HCT116 (cell line): ENCODE data around the gene ABCA6.

Experiments used
- EGR1 ChIP-seq: IDR thresholded peaks from 2 replicates; pipeline ENCODE4 v1.6.1; 2012; ENCODE audit warnings: low read depth
- ELF1 ChIP-seq: IDR thresholded peaks from 2 replicates; pipeline ENCODE4 v1.6.1; 2012; ENCODE audit warnings: low read depth, borderline replicate concordance
- FOSL1 ChIP-seq: IDR thresholded peaks from 2 replicates; pipeline ENCODE4 v1.6.1; 2012; ENCODE audit warnings: low read depth
- POLR2A ChIP-seq: IDR thresholded peaks from 2 replicates; pipeline ENCODE4 v1.7.0; 2011; ENCODE audit warnings: borderline replicate concordance; ENCODE audit not compliant: insufficient read depth, insufficient read length; ENCODE audit errors: extremely low read depth
- POLR2AphosphoS5 ChIP-seq: IDR thresholded peaks from 2 replicates; pipeline ENCODE4 v1.6.1; 2011; ENCODE audit warnings: mild to moderate bottlenecking, low read depth, low read length, moderate library complexity
- ZFX ChIP-seq: fragments of 450-650 bp; IDR thresholded peaks from 2 replicates; pipeline ENCODE4 v1.6.1; 2017
- ZNF274 ChIP-seq: fragments of 200-500 bp; sonication (Bioruptor generic); IDR thresholded peaks from 2 replicates; pipeline ENCODE4 v1.6.1; 2014; ENCODE audit warnings: mild to moderate bottlenecking, low read depth, low read length, inconsistent platforms
- TF ChIP-seq, protein P1 (sequence below), 3 experiments: fragments of 200-600 bp in 1 of 3; sonication (generic) in 1 of 3; IDR thresholded peaks in 2 of 3; conservative IDR thresholded peaks in 1 of 3; 2 replicates each; pipeline ENCODE4 v1.5.1; 2012 to 2017; ENCODE audit warnings: low read depth in 2 of 3, low read length in 2 of 3, antibody characterized with exemption in 1 of 3, borderline replicate concordance in 1 of 3, control low read depth in 1 of 3, mild to moderate bottlenecking in 1 of 3, mixed read lengths in 1 of 3, mixed run types in 1 of 3, moderate library complexity in 1 of 3; ENCODE audit not compliant: insufficient read depth in 1 of 3
- TF ChIP-seq, protein P2 (sequence below): IDR thresholded peaks from 2 replicates; pipeline ENCODE4 v1.6.1; 2011; ENCODE audit warnings: mild to moderate bottlenecking, low read length, moderate library complexity; ENCODE audit not compliant: insufficient replicate concordance; ENCODE audit errors: extremely low read depth

DNA sequence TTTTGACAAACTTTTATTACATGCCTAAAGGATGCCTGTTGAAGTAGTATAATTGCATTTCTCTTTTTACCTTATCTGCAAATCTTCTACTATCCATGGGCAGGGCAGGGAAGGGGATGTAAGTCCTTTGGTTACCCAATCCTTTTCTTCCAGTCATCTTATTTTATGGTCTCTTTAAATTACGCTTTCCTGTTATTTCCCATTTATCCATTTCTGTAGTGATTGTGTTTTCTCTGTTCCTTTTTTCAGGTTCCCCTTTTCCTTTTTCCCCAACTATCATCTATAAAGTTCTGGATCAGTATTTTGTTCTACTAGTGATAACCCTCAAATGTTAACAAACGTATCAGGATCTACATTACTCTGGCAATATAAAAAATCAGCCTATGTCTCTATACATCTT lies 77.7 kb downstream of the ABCA6 start:
- TF ChIP-seq POLR2AphosphoS5 (no peak), ZFX (no peak), FOSL1 (no peak), EGR1 (no peak), ELF1 (no peak), POLR2A (no peak), ZNF274 (no peak)
- TF ChIP-seq, protein P1, sequence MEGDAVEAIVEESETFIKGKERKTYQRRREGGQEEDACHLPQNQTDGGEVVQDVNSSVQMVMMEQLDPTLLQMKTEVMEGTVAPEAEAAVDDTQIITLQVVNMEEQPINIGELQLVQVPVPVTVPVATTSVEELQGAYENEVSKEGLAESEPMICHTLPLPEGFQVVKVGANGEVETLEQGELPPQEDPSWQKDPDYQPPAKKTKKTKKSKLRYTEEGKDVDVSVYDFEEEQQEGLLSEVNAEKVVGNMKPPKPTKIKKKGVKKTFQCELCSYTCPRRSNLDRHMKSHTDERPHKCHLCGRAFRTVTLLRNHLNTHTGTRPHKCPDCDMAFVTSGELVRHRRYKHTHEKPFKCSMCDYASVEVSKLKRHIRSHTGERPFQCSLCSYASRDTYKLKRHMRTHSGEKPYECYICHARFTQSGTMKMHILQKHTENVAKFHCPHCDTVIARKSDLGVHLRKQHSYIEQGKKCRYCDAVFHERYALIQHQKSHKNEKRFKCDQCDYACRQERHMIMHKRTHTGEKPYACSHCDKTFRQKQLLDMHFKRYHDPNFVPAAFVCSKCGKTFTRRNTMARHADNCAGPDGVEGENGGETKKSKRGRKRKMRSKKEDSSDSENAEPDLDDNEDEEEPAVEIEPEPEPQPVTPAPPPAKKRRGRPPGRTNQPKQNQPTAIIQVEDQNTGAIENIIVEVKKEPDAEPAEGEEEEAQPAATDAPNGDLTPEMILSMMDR (IDR thresholded peaks at IDR 0.05 in 2 of 3, conservative IDR thresholded peaks at IDR 0.05 in 1 of 3; ENCODE audit: borderline replicate concordance in 1 of 3, insufficient read depth in 1 of 3, low read depth in 2 of 3, low read length in 2 of 3): no peak
- TF ChIP-seq, protein P2, sequence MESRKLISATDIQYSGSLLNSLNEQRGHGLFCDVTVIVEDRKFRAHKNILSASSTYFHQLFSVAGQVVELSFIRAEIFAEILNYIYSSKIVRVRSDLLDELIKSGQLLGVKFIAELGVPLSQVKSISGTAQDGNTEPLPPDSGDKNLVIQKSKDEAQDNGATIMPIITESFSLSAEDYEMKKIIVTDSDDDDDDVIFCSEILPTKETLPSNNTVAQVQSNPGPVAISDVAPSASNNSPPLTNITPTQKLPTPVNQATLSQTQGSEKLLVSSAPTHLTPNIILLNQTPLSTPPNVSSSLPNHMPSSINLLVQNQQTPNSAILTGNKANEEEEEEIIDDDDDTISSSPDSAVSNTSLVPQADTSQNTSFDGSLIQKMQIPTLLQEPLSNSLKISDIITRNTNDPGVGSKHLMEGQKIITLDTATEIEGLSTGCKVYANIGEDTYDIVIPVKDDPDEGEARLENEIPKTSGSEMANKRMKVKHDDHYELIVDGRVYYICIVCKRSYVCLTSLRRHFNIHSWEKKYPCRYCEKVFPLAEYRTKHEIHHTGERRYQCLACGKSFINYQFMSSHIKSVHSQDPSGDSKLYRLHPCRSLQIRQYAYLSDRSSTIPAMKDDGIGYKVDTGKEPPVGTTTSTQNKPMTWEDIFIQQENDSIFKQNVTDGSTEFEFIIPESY: no peak
